Tibial nerve (tissue), 4 donors: ENCODE data around the gene KCNQ1.

Experiments
- EP300 ChIP-seq, 2 donors: sonication (generic); formaldehyde crosslinking; IDR thresholded peaks; one replicate each; pipeline ENCODE4 v1.6.1; 2017; ENCODE audit warnings: antibody characterized with exemption in 2 of 2, mild to moderate bottlenecking in 1 of 2
- POLR2A ChIP-seq, 2 donors: fragments of 450-650 bp; IDR thresholded peaks; one replicate each; pipeline ENCODE4 v1.6.1; 2017; ENCODE audit warnings: antibody characterized with exemption in 2 of 2, mild to moderate bottlenecking in 2 of 2, moderate library complexity in 2 of 2
- TF ChIP-seq, protein P1 (sequence below), 5 experiments: fragments of 200-600 bp in 3 of 5; fragments of 450-650 bp in 2 of 5; sonication (generic) in 3 of 5; IDR thresholded peaks; one replicate each; pipeline ENCODE4 v1.5.1; 2016 to 2019; ENCODE audit warnings: antibody characterized with exemption in 5 of 5, mild to moderate bottlenecking in 3 of 5, moderate library complexity in 2 of 5

DNA sequence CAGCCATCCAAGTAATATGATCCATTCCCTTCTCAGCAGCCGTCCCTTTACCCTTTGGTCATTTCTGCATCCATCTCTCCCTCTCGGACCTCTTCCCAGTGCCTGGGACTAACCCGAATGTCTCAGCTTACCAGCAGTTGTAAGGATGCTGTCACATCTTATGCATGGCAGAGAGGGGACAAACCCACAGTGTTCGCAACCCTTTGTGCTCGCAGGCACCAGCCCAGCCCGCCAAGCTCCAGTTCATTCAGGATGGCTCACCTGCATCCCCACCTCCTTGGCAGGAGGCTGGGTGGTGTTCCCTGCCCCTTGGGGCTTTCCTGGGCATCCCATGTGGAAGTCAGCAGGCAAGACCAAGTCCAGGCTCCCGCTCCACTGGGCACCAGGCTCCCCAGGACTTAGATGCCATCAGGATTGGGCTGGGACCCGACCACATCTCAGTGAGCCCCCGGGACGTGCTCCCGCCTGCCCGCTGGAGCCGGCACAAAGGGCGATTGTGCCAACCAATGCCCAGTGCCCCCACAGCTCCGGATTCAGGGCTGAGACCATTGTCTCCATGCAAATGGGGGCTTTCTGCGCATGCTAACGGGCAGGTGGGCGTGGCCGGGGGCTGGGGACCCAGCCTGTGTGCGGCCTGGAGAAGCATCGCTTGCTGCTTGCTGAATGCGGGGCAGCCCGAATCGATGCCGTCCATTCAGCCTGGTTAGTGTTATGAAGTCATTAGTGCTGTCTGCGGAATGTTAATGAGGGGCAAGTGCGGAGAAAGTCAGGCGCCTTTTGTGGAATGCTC lies 146.4 kb downstream of the KCNQ1 start:
- TF ChIP-seq, protein P1, sequence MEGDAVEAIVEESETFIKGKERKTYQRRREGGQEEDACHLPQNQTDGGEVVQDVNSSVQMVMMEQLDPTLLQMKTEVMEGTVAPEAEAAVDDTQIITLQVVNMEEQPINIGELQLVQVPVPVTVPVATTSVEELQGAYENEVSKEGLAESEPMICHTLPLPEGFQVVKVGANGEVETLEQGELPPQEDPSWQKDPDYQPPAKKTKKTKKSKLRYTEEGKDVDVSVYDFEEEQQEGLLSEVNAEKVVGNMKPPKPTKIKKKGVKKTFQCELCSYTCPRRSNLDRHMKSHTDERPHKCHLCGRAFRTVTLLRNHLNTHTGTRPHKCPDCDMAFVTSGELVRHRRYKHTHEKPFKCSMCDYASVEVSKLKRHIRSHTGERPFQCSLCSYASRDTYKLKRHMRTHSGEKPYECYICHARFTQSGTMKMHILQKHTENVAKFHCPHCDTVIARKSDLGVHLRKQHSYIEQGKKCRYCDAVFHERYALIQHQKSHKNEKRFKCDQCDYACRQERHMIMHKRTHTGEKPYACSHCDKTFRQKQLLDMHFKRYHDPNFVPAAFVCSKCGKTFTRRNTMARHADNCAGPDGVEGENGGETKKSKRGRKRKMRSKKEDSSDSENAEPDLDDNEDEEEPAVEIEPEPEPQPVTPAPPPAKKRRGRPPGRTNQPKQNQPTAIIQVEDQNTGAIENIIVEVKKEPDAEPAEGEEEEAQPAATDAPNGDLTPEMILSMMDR (IDR thresholded peaks at IDR 0.05), result no peak
- TF ChIP-seq POLR2A (IDR thresholded peaks at IDR 0.05), result no peak
- TF ChIP-seq EP300 (IDR thresholded peaks at IDR 0.05), result no peak
